GM23248 (cell line): ENCODE measurements around the gene FAM222B.

Experiments
- EZH2 ChIP-seq: fragments of 200-600 bp; sonication (generic); IDR thresholded peaks from 2 replicates; pipeline ENCODE4 v1.6.1; 2018; ENCODE audit warnings: antibody characterized with exemption, mild to moderate bottlenecking; ENCODE audit not compliant: insufficient read depth, poor library complexity, severe bottlenecking
- EZH2phosphoT487 ChIP-seq: fragments of 200-600 bp; sonication (generic); IDR thresholded peaks from 2 replicates; pipeline ENCODE4 v1.6.1; 2018; ENCODE audit warnings: antibody characterized with exemption, moderate library complexity, mild to moderate bottlenecking, low read depth; ENCODE audit not compliant: insufficient read depth

DNA sequence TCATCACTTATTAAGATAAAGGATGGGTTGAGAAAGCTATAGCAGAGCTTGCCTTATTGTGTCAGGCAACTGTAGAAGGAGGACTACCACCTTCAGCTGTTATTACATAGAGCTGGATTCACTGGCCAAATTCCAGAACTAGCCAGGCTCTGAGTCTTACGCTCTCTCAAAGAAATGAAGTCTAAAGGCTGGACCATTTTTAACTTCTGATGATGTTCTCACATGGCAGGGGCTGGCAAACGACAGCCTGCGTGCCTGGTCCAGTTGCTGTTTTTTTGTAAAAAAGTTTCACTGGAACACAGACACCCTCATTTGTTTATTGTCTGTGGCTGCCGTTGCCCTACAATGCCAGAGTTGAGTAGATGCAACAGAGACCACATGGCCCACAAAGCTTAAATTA is 77.6 kb downstream of the FAM222B start:
- no peak for TF ChIP-seq EZH2
- TF ChIP-seq EZH2phosphoT487: no peak
